HepG2 (cell line): ENCODE results near the gene SPATA33. TPM values are rescaled to one million over a fixed set of nuclear protein-coding genes. Genes with fewer than 3 reads are reported as not detected.

ENCODE experiments used
- FOSL2 ChIP-seq: sonication (generic); formaldehyde crosslinking; IDR thresholded peaks from 2 replicates; pipeline ENCODE4 v1.4.0; 2020; ENCODE audit warnings: missing genetic modification reagents
- FOXP1 ChIP-seq, 2 experiments: fragments of 450-650 bp in 1 of 2; IDR thresholded peaks; 2 replicates each; pipeline ENCODE4 v1.6.1; 2017 to 2018; ENCODE audit warnings: antibody characterized with exemption in 1 of 2
- GTF2F1 ChIP-seq: fragments of 150-350 bp; IDR thresholded peaks from 2 replicates; pipeline ENCODE4 v1.6.1; 2014; ENCODE audit warnings: low read length
- HMG20B ChIP-seq: conservative IDR thresholded peaks from 2 replicates; pipeline ENCODE4 v1.6.1; 2016; ENCODE audit warnings: missing genetic modification reagents, missing compliant biosample characterization
- HNF4A ChIP-seq: sonication (generic); formaldehyde crosslinking; IDR thresholded peaks from 2 replicates; pipeline ENCODE4 v1.4.0; 2020; ENCODE audit warnings: missing genetic modification reagents
- KAT2B ChIP-seq: fragments of 150-350 bp; IDR thresholded peaks from 2 replicates; pipeline ENCODE4 v1.6.1; 2014; ENCODE audit warnings: low read depth, low read length, borderline replicate concordance
- KDM1A ChIP-seq: IDR thresholded peaks from 2 replicates; pipeline ENCODE4 v1.6.1; 2016; ENCODE audit warnings: missing compliant biosample characterization
- PLSCR1 ChIP-seq: sonication (generic); formaldehyde crosslinking; IDR thresholded peaks from 2 replicates; pipeline ENCODE4 v1.5.0; 2020; ENCODE audit warnings: missing genetic modification reagents, mild to moderate bottlenecking, borderline replicate concordance
- POLR2G ChIP-seq: fragments of 200-400 bp; formaldehyde crosslinking; IDR thresholded peaks from 2 replicates; pipeline ENCODE4 v1.6.1; 2018; ENCODE audit warnings: mild to moderate bottlenecking, low read depth, low read length, moderate library complexity
- PPARG ChIP-seq: conservative IDR thresholded peaks from 2 replicates; pipeline ENCODE4 v1.6.1; 2016; ENCODE audit warnings: missing biosample characterization, missing genetic modification reagents
- RBAK ChIP-seq: sonication (generic); formaldehyde crosslinking; IDR thresholded peaks from 2 replicates; pipeline ENCODE4 v1.5.1; 2020; ENCODE audit warnings: mild to moderate bottlenecking, missing genetic modification reagents
- ZEB1 ChIP-seq: IDR thresholded peaks from 2 replicates; pipeline ENCODE4 v1.6.1; 2012; ENCODE audit warnings: mild to moderate bottlenecking, low read depth, inconsistent platforms; ENCODE audit not compliant: insufficient replicate concordance
- ZNF142 ChIP-seq: sonication (generic); formaldehyde crosslinking; IDR thresholded peaks from 2 replicates; pipeline ENCODE4 v1.4.0; 2020; ENCODE audit warnings: missing genetic modification reagents
- ZNF333 ChIP-seq: sonication (generic); formaldehyde crosslinking; IDR thresholded peaks from 2 replicates; pipeline ENCODE4 v1.4.0; 2020; ENCODE audit warnings: mild to moderate bottlenecking, missing genetic modification reagents, borderline replicate concordance
- ZNF546 ChIP-seq: sonication (generic); formaldehyde crosslinking; conservative IDR thresholded peaks from 2 replicates; pipeline ENCODE4 v1.8.1; 2023; ENCODE audit warnings: mild to moderate bottlenecking, missing genetic modification reagents
- ZNF589 ChIP-seq: sonication (generic); formaldehyde crosslinking; conservative IDR thresholded peaks from 2 replicates; pipeline ENCODE4 v1.8.0; 2022; ENCODE audit warnings: mild to moderate bottlenecking, moderate library complexity, missing genetic modification reagents
- ZNF639 ChIP-seq: conservative IDR thresholded peaks from 2 replicates; pipeline ENCODE4 v1.6.1; 2018; ENCODE audit warnings: missing genetic modification reagents
- polyA plus RNA-seq, 8 experiments: library from polyadenylated mRNA; depleted of rRNA in 3 of 8; stranded (reverse) in 7 of 8; unstranded in 1 of 8; fragments of >200 nt; fragmentation: Illumina TruSeq in 4 of 8; extraction: Trizol in 4 of 8; gene quantifications; 2 replicates each; pipeline versions ENCODE4 v1.2.1 to v1.2.3, GENCODE V29; 2011 to 2016; ENCODE audit warnings: low read depth in 4 of 8, missing spikeins in 1 of 8, mixed read lengths in 1 of 8; ENCODE audit not compliant: insufficient read depth in 1 of 8
- total RNA-seq, 5 experiments: library from RNA; depleted of rRNA; stranded (reverse); fragments of >200 nt; fragmentation: Illumina TruSeq; extraction: Trizol; gene quantifications; 2 replicates each; pipeline ENCODE4 v1.2.3, GENCODE V29; 2016; ENCODE audit warnings: low read depth in 1 of 5
- TF ChIP-seq, protein P1 (sequence below): sonication (generic); formaldehyde crosslinking; IDR thresholded peaks from 2 replicates; pipeline ENCODE4 v1.4.0; 2020; ENCODE audit warnings: missing genetic modification reagents

Gene SPATA33
- total and polyA plus RNA-seq, 2 of the 13 experiments (the other 11 are each of a cell fraction or from before 2014, with no cell fraction given) = 5.7 to 11.0 TPM

GRCh38 chr16:89687092-89687940, 29.7 kb downstream of the SPATA33 start (continued):
- TF ChIP-seq ZNF639 = peak; percentile 83; the same call in 1 of the 2 replicates
- TF ChIP-seq FOSL2 (CRISPR knock-in tag) = peak; percentile 87
- TF ChIP-seq RBAK = peak; percentile 45; the same call in 1 of the 2 replicates
- TF ChIP-seq ZNF546 = peak; percentile 96
- peak; percentile 55; the same call in 1 of the 2 replicates for TF ChIP-seq FOXP1 (IDR thresholded peaks at IDR 0.05)
- peak; percentile 81 for TF ChIP-seq FOXP1 (CRISPR knock-in tag; IDR thresholded peaks at IDR 0.05)
- peak; percentile 35; the same call in 1 of the 2 replicates for TF ChIP-seq KDM1A (CRISPR knock-in tag)
- TF ChIP-seq PPARG (CRISPR knock-in tag) = peak; percentile 91
- peak; percentile 96 for TF ChIP-seq POLR2G
- no peak; the same call in none of the 2 replicates for TF ChIP-seq ZNF589 (CRISPR knock-in tag)
- TF ChIP-seq HNF4A (CRISPR knock-in tag) = peak; percentile 99
- TF ChIP-seq, protein P1, sequence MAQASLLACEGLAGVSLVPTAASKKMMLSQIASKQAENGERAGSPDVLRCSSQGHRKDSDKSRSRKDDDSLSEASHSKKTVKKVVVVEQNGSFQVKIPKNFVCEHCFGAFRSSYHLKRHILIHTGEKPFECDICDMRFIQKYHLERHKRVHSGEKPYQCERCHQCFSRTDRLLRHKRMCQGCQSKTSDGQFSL (CRISPR knock-in tag) = peak; percentile 94
- TF ChIP-seq ZNF142 = peak; percentile 86
- TF ChIP-seq PLSCR1 (CRISPR knock-in tag) = peak; percentile 70; the same call in 1 of the 2 replicates
- no peak for TF ChIP-seq KAT2B
- peak; percentile 63 for TF ChIP-seq HMG20B (CRISPR knock-in tag)
- no peak for TF ChIP-seq GTF2F1
- peak; percentile 98 for TF ChIP-seq ZEB1
- peak; percentile 78; the same call in 1 of the 2 replicates for TF ChIP-seq ZNF333
